ENCODE results near the gene B3GAT1. TPM values are rescaled to one million over a fixed set of nuclear protein-coding genes. Genes with fewer than 3 reads are reported as not detected.

B3GAT1 gene
- polyA plus RNA-seq, 1 of the 3 experiments (the other 2 are of a cell fraction) = 0.15 TPM

GRCh38 chr11:134388590-134388989, 23.5 kb downstream of the B3GAT1 start:
- no peaks in the 10 kb centered on the region for H3K27me3 ChIP-seq (ENCODE audit: insufficient read depth)

DNA sequence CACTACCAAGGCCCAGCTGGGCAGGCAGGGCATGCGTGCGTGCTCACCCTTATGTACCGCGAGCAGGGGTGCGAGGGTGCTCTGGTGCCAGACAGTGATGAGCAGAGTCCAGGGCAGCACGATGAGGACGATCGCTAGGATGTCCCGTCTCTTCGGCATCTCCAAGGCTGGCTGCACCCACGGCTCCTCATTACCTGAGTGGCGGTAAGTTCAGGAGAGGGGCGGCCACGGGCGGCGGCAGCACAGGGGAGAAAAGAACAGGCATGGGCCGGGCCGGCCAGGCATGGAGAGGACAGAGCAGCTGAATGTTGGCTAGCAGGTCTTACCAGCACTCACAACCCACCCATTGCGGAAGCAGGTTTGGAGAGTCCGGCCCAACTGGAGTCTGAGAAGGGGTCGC, 24.5 kb downstream of the B3GAT1 start:
- H4K20me1 ChIP-seq (ENCODE audit: insufficient read depth) = no peaks in the 10 kb centered on the region
- H3K4me1 ChIP-seq (ENCODE audit: control insufficient read depth in 1 of 2, insufficient read depth in 2 of 2, low read depth in 1 of 2, low read length in 1 of 2) = peaks cover 0 to 16% of the 10 kb centered on the region in 2 experiments; a peak in 1 of 4 replicates
- H3K27ac ChIP-seq (ENCODE audit: low read depth in 2 of 2, low read length in 1 of 2) = no peak overlapping the region
- H3K9me3 ChIP-seq = no peaks in the 10 kb centered on the region
- CTCF ChIA-PET = interaction anchor here (0.6 kb wide), 1 partner anchor 612 kb away, joined by 3 read pairs; no protein-coding TSS in a partner anchor
- WGBS (ENCODE audit: low lambda C conversion rate) = 79% methylated on average over 10 of the region's 21 CpGs
- H3K9me2 ChIP-seq = no peaks in the 10 kb centered on the region
- no peak for DNase-seq
- H3K27me3 ChIP-seq (ENCODE audit: insufficient read depth) = no peaks in the 10 kb centered on the region
- no peak overlapping the region for H3K4me3 ChIP-seq (ENCODE audit: low read depth in 2 of 2, low read length in 1 of 2)
- POLR2A ChIA-PET = no interaction called here
- H2AFZ ChIP-seq (ENCODE audit: low read depth) = no peak overlapping the region
- TF ChIP-seq EZH2phosphoT487 (IDR thresholded peaks at IDR 0.05; ENCODE audit: borderline replicate concordance, low read depth) (no peak), PBX3 (IDR thresholded peaks at IDR 0.05) (no peak), GABPA (IDR thresholded peaks at IDR 0.05; ENCODE audit: low read depth) (no peak), MEF2A (IDR thresholded peaks at IDR 0.05; ENCODE audit: borderline replicate concordance, low read depth) (no peak)
- no peaks in the 10 kb centered on the region for H3K36me3 ChIP-seq (replicated peaks in 1 of 2; ENCODE audit: control insufficient read depth in 1 of 2, insufficient read depth in 2 of 2, low read length in 1 of 2)
- no peak overlapping the region for H3K9ac ChIP-seq
- H3K79me2 ChIP-seq (ENCODE audit: insufficient read depth) = no peaks in the 10 kb centered on the region
- H3F3A ChIP-seq (replicated peaks; ENCODE audit: insufficient read depth) = no peaks in the 10 kb centered on the region
- no peak overlapping the region for H3K4me2 ChIP-seq

More at GRCh38 chr11:134388590-134388989, 23.5 kb downstream of the B3GAT1 start:
- H3K79me2 ChIP-seq (ENCODE audit: insufficient read depth) = no peaks in the 10 kb centered on the region
- H3K9ac ChIP-seq = no peak overlapping the region
- H3K4me2 ChIP-seq = no peak overlapping the region
- no peaks in the 10 kb centered on the region for H3K9me3 ChIP-seq
- no peaks in the 10 kb centered on the region for H3K36me3 ChIP-seq (replicated peaks in 1 of 2; ENCODE audit: control insufficient read depth in 1 of 2, insufficient read depth in 2 of 2, low read length in 1 of 2)
- 25% methylated on average over 4 of the region's 4 CpGs for WGBS (ENCODE audit: low lambda C conversion rate)
- H3K9me2 ChIP-seq = no peaks in the 10 kb centered on the region
- H3K4me3 ChIP-seq (ENCODE audit: low read depth in 2 of 2, low read length in 1 of 2) = no peak overlapping the region
- ChIA-PET POLR2A (no interaction called here), CTCF (no interaction called here)
- no peaks in the 10 kb centered on the region for H3F3A ChIP-seq (replicated peaks; ENCODE audit: insufficient read depth)
- peaks cover 0 to 16% of the 10 kb centered on the region in 2 experiments; a peak in 1 of 4 replicates for H3K4me1 ChIP-seq (ENCODE audit: control insufficient read depth in 1 of 2, insufficient read depth in 2 of 2, low read depth in 1 of 2, low read length in 1 of 2)
- H3K27ac ChIP-seq (ENCODE audit: low read depth in 2 of 2, low read length in 1 of 2) = no peak overlapping the region
- no peak for TF ChIP-seq RXRA (IDR thresholded peaks at IDR 0.05; ENCODE audit: borderline replicate concordance, low read depth)
- H4K20me1 ChIP-seq (ENCODE audit: insufficient read depth) = no peaks in the 10 kb centered on the region
- H2AFZ ChIP-seq (ENCODE audit: low read depth) = no peak overlapping the region
- no peak for DNase-seq

GRCh38 chr11:134386945-134387344, 25.1 kb downstream of the B3GAT1 start:
- 46% methylated on average over 6 of the region's 6 CpGs for WGBS (ENCODE audit: low lambda C conversion rate)
- no peaks in the 10 kb centered on the region for H4K20me1 ChIP-seq (ENCODE audit: insufficient read depth)
- no peaks in the 10 kb centered on the region for H3K9me3 ChIP-seq
- no peaks in the 10 kb centered on the region for H3K36me3 ChIP-seq (replicated peaks in 1 of 2; ENCODE audit: control insufficient read depth in 1 of 2, insufficient read depth in 2 of 2, low read length in 1 of 2)
- no peak overlapping the region for H2AFZ ChIP-seq (ENCODE audit: low read depth)
- no peak overlapping the region for H3K4me2 ChIP-seq
- H3F3A ChIP-seq (replicated peaks; ENCODE audit: insufficient read depth) = no peaks in the 10 kb centered on the region
- no peak overlapping the region for H3K27ac ChIP-seq (ENCODE audit: low read depth in 2 of 2, low read length in 1 of 2)
- ChIA-PET POLR2A (interaction anchor here (1.5 kb wide), 1 partner anchor 12 kb away, joined by 5 read pairs; no protein-coding TSS in a partner anchor), CTCF (interaction anchor here (0.6 to 1.5 kb wide), 2 partner anchors 27 to 612 kb away, joined by 3 to 5 read pairs; no protein-coding TSS in a partner anchor)
- H3K4me3 ChIP-seq (ENCODE audit: low read depth in 2 of 2, low read length in 1 of 2) = no peak overlapping the region
- DNase-seq = no peak
- no peak overlapping the region for H3K9ac ChIP-seq
- H3K9me2 ChIP-seq = no peaks in the 10 kb centered on the region
- peaks cover 0 to 16% of the 10 kb centered on the region in 2 experiments; a peak in 1 of 4 replicates for H3K4me1 ChIP-seq (ENCODE audit: control insufficient read depth in 1 of 2, insufficient read depth in 2 of 2, low read depth in 1 of 2, low read length in 1 of 2)
- no peaks in the 10 kb centered on the region for H3K27me3 ChIP-seq (ENCODE audit: insufficient read depth)
- no peaks in the 10 kb centered on the region for H3K79me2 ChIP-seq (ENCODE audit: insufficient read depth)
- TF ChIP-seq SIN3A (IDR thresholded peaks at IDR 0.05; ENCODE audit: borderline replicate concordance, low read depth, low read length) (no peak), JUND (IDR thresholded peaks at IDR 0.05) (no peak), PBX3 (IDR thresholded peaks at IDR 0.05) (no peak), USF2 (IDR thresholded peaks at IDR 0.05; ENCODE audit: borderline replicate concordance, low read depth, low read length) (no peak), FOXJ3 (CRISPR knock-in tag; IDR thresholded peaks at IDR 0.05) (no peak), RAD21 (IDR thresholded peaks at IDR 0.05; ENCODE audit: low read length) (no peak), RCOR1 (IDR thresholded peaks at IDR 0.05; ENCODE audit: low read length) (no peak)

All from SK-N-SH (cell line).